Ishikawa (cell line): ENCODE measurements around the gene EPS8L2.
A peak's percentile ranks its signal among the peaks of the same experiment; 100 is the strongest.

Experiments
- CEBPB ChIP-seq: IDR thresholded peaks from 2 replicates; pipeline ENCODE4 v1.6.1; 2012
- CREB1 ChIP-seq: IDR thresholded peaks from 2 replicates; pipeline ENCODE4 v1.6.1; 2012; ENCODE audit warnings: low read depth
- EGR1 ChIP-seq: IDR thresholded peaks from 2 replicates; pipeline ENCODE4 v1.6.1; 2012
- EP300 ChIP-seq: IDR thresholded peaks from 2 replicates; pipeline ENCODE4 v1.6.1; 2012; ENCODE audit warnings: borderline replicate concordance
- FOXM1 ChIP-seq: IDR thresholded peaks from 2 replicates; pipeline ENCODE4 v1.6.1; 2012; ENCODE audit warnings: low read depth, borderline replicate concordance
- NFIC ChIP-seq: IDR thresholded peaks from 2 replicates; pipeline ENCODE4 v1.6.1; 2012
- RAD21 ChIP-seq: IDR thresholded peaks from 2 replicates; pipeline ENCODE4 v1.6.1; 2012; ENCODE audit warnings: low read depth
- REST ChIP-seq: IDR thresholded peaks from 2 replicates; pipeline ENCODE4 v1.6.1; 2012; ENCODE audit warnings: low read depth, mild to moderate bottlenecking
- TAF1 ChIP-seq: IDR thresholded peaks from 2 replicates; pipeline ENCODE4 v1.6.1; 2012; ENCODE audit warnings: low read depth, mild to moderate bottlenecking
- TCF12 ChIP-seq: IDR thresholded peaks from 2 replicates; pipeline ENCODE4 v1.6.1; 2012; ENCODE audit warnings: low read depth
- TEAD4 ChIP-seq: IDR thresholded peaks from 2 replicates; pipeline ENCODE4 v1.6.1; 2012
- USF1 ChIP-seq: IDR thresholded peaks from 2 replicates; pipeline ENCODE4 v1.6.1; 2012
- YY1 ChIP-seq: IDR thresholded peaks from 2 replicates; pipeline ENCODE4 v1.6.1; 2012; ENCODE audit warnings: low read depth
- ZBTB7A ChIP-seq: IDR thresholded peaks from 2 replicates; pipeline ENCODE4 v1.6.1; 2012; ENCODE audit warnings: low read depth
- TF ChIP-seq, protein P1 (sequence below): IDR thresholded peaks from 2 replicates; pipeline ENCODE4 v1.6.1; 2012

EPS8L2 gene

DNA sequence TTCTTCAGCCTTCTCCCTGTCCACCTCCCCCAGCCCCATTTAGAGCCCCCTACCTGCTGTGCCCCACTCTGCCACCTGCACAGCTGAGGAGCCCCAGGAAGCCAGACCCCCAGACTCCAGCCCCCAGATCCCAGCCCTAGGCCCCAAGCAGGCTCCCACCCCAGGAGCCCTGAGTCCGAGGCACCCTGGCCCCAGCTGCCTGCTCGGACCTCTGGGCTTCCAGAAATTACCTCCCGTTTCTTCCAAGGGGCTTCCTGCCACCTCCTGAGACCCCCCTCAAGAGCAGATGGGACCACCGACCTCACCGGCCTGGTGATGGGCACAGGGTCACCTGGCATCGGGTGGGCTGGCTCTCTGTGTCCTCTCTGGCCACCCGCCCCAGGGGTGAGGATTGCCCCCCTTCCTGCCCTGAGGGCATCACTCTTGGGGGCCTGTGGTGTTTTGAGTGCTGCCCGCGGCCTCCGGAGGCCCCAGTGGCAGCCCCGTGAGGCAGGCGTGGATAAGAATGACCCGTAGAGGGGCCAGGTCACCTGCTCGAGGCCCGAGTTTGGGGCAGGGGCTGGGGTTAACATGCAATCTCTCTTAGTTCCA is 23.0 kb downstream of the EPS8L2 start:
- TF ChIP-seq RAD21 (no peak), FOXM1 (no peak), EGR1 (no peak), EP300 (no peak), USF1 (no peak), CEBPB (no peak), ZBTB7A (no peak), YY1 (no peak), CREB1 (no peak), NFIC (no peak), TCF12 (no peak), REST (no peak), TEAD4 (no peak)
- TF ChIP-seq, protein P1, sequence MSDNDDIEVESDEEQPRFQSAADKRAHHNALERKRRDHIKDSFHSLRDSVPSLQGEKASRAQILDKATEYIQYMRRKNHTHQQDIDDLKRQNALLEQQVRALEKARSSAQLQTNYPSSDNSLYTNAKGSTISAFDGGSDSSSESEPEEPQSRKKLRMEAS: no peak

DNA sequence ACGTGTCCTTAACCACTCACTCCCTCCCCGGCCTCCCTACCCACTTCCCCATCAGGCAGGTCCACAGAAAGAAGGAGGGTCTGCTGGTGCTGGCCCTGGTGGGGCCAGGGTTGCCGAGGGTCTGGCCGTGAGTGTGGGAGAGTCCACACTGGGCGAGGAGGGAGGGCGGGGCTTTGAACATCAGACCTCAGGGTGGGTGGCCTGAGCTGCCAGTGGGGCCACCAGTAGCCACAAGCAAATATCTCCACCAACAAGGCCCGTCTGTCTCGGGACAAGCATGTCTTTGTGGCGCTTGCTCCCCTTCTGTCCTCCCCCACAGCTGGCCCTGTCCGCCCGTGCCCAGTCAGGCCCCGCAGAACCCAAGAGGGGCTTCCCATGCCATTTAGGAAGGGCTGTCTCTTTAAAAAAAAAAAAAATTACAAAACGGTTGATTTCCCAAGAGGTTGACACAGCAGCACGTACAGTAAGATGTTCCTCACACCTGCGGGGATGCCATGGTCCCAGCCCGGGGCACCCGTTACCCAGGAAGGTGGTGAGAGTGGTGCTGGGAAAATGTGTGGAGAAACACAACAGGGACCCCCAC is 23.6 kb downstream of the EPS8L2 start:
- no peak for TF ChIP-seq RAD21
- TF ChIP-seq ZBTB7A: no peak
- no peak for TF ChIP-seq NFIC
- no peak for TF ChIP-seq FOXM1
- no peak for TF ChIP-seq TAF1

DNA sequence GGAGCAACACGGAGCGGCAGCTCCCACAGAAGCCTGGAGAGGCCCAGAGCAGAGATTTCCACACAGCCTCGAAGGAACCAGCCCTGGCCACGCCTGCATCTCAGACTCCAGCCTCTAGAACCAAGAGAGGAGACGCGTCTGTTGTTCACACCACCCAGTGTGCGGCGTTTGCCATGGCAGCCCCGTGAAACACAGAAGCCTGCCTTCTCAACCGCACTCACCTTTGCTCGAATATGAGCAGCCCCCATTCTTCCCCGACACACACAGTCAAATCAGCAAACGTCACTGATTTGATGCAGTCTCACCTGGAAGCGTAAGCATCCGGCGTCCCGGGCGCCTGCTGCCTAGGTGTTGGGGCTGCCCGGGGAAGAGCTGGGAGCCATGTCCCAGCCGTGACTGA is 27.0 kb downstream of the EPS8L2 start:
- TF ChIP-seq REST: no peak
- no peak for TF ChIP-seq CREB1
- TF ChIP-seq TCF12: no peak
- no peak for TF ChIP-seq CEBPB
- no peak for TF ChIP-seq YY1
- TF ChIP-seq EP300: no peak
- TF ChIP-seq RAD21: no peak
- TF ChIP-seq TEAD4: no peak
- TF ChIP-seq EGR1: no peak
- TF ChIP-seq FOXM1: no peak
- no peak for TF ChIP-seq ZBTB7A
- TF ChIP-seq, protein P1: no peak

DNA sequence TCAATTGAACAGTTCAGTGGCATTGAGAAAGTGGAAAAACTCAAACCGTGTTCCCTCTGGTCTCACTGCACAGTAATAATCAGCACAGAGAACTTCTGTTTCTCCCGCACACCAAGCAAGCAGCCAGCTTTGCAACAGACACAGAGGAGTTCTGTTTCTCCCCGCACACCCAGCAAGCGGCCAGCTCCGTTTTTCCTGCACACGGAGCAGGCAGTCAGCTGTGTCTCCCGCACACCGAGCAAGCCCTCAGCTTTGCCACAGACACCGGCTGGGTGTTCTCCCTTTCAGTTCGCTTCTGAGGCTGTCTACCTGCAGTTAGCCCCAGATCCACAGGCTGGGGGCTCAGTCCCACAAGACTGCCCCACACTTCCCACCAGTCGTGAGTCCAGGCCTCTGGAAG is 31.3 kb downstream of the EPS8L2 start:
- TF ChIP-seq REST (no peak), CREB1 (no peak), NFIC (no peak)

DNA sequence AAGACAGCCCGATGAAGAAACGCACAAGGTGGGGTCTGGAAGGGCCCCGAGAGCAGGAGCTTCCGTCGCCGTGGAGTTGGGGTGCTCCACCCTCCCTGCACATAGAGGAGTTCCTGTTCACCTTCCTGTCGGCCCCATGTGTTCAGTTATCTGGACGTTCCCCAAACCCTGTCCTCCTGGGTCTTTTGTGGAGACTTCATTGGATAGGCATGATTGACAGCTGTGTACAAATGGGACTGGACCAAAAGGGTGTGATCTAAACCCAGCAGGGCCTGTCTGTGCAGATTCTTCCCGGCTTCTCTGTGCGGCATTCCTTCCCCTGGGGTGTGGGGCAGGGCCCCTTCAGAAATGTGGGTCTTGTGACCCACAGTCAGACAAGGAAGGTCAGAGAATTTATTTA is 31.9 kb downstream of the EPS8L2 start:
- peak; percentile 61 for TF ChIP-seq TEAD4

GRCh38 chr11:742156-742546 is 36.1 kb downstream of the EPS8L2 start:
- no peak for TF ChIP-seq RAD21
- no peak for TF ChIP-seq TCF12
- TF ChIP-seq NFIC: no peak
- no peak for TF ChIP-seq FOXM1
- TF ChIP-seq CREB1: no peak
- no peak for TF ChIP-seq ZBTB7A
- TF ChIP-seq, protein P1: no peak
